ENCODE data around the gene SH3D21. TPM values are rescaled to one million over a fixed set of nuclear protein-coding genes. Genes with fewer than 3 reads are reported as not detected.

SH3D21 gene
- total RNA-seq (2014; rRNA removed), result 2.6 and 3.3 TPM in 2 replicates
- 2.7 TPM for polyA plus RNA-seq (2012)

- no peak for DNase-seq (ENCODE audit: low read depth)
These were observed at the start of gene SH3D21 for GRCh38 chr1:36306210-36306901. Gene SH3D21 (plus strand): TSS chr1:36306368. CDS start chr1:36306421, 53 bp downstream.

- DNase-seq (ENCODE audit: low read depth), result no peak
These were observed 49.4 kb upstream of the SH3D21 start for GRCh38 chr1:36256558-36257374.

GRCh38 chr1:36257375-36257767 lies 48.8 kb upstream of the SH3D21 start:
- no peak for DNase-seq (ENCODE audit: low read depth)

- no peak for DNase-seq (ENCODE audit: low read depth)
These were observed 47.2 kb upstream of the SH3D21 start for GRCh38 chr1:36258960-36259344.

- DNase-seq (ENCODE audit: low read depth), result no peak
These were observed 37.2 kb upstream of the SH3D21 start for GRCh38 chr1:36268981-36269380.

- DNase-seq (ENCODE audit: low read depth), result no peak
These were observed 36.7 kb upstream of the SH3D21 start for GRCh38 chr1:36269408-36269838.

- no peak for DNase-seq (ENCODE audit: low read depth)
These were observed 33.1 kb upstream of the SH3D21 start for GRCh38 chr1:36273024-36273423.

- DNase-seq (ENCODE audit: low read depth), result no peak
These were observed 32.0 kb upstream of the SH3D21 start for GRCh38 chr1:36274201-36274600.

- DNase-seq (ENCODE audit: low read depth), result no peak
These were observed 29.5 kb upstream of the SH3D21 start for GRCh38 chr1:36276688-36277087.

GRCh38 chr1:36279110-36279788 lies 26.9 kb upstream of the SH3D21 start:
- peak; percentile 23 for DNase-seq (ENCODE audit: low read depth)

- DNase-seq (ENCODE audit: low read depth), result no peak
These were observed 26.3 kb upstream of the SH3D21 start for GRCh38 chr1:36279789-36280296.

- no peak for DNase-seq (ENCODE audit: low read depth)
These were observed 22.1 kb upstream of the SH3D21 start for GRCh38 chr1:36284061-36284460.

GRCh38 chr1:36284517-36284916 lies 21.7 kb upstream of the SH3D21 start:
- DNase-seq (ENCODE audit: low read depth), result no peak

GRCh38 chr1:36285443-36286101 lies 20.6 kb upstream of the SH3D21 start:
- DNase-seq (ENCODE audit: low read depth), result peak; percentile 86

GRCh38 chr1:36286802-36287201 lies 19.4 kb upstream of the SH3D21 start:
- no peak for DNase-seq (ENCODE audit: low read depth)

- no peak for DNase-seq (ENCODE audit: low read depth)
These were observed 18.6 kb upstream of the SH3D21 start for GRCh38 chr1:36287595-36287994.

GRCh38 chr1:36295390-36295789 lies 10.8 kb upstream of the SH3D21 start:
- no peak for DNase-seq (ENCODE audit: low read depth)

- no peak for DNase-seq (ENCODE audit: low read depth)
These were observed 9.1 kb upstream of the SH3D21 start for GRCh38 chr1:36297062-36297461.

- DNase-seq (ENCODE audit: low read depth), result no peak
These were observed 7.5 kb upstream of the SH3D21 start for GRCh38 chr1:36298640-36299039.

GRCh38 chr1:36300526-36300925 lies 5.6 kb upstream of the SH3D21 start:
- DNase-seq (ENCODE audit: low read depth), result no peak

- peak; percentile 47 for DNase-seq (ENCODE audit: low read depth)
These were observed 4.9 kb upstream of the SH3D21 start for GRCh38 chr1:36301220-36301619.

GRCh38 chr1:36303244-36303643 lies 2.9 kb upstream of the SH3D21 start:
- no peak for DNase-seq (ENCODE audit: low read depth)
